Measurements from ENCODE around the gene OR8K3.

Gene OR8K3

GRCh38 chr11:56292154-56292553 lies 22.8 kb upstream of the OR8K3 start, which contains the start of gene OR8H1:
OR8H1 (minus strand) TSS chr11:56292254; CDS start chr11:56291062, 1,192 bp downstream.
- H3K4me3 ChIP-seq (ENCODE audit: low read length), result no peak within 1 kb of the TSS
- no peak for TF ChIP-seq EZH2phosphoT487 (IDR thresholded peaks at IDR 0.05; ENCODE audit: borderline replicate concordance, low read length)
- TF ChIP-seq, protein P1, sequence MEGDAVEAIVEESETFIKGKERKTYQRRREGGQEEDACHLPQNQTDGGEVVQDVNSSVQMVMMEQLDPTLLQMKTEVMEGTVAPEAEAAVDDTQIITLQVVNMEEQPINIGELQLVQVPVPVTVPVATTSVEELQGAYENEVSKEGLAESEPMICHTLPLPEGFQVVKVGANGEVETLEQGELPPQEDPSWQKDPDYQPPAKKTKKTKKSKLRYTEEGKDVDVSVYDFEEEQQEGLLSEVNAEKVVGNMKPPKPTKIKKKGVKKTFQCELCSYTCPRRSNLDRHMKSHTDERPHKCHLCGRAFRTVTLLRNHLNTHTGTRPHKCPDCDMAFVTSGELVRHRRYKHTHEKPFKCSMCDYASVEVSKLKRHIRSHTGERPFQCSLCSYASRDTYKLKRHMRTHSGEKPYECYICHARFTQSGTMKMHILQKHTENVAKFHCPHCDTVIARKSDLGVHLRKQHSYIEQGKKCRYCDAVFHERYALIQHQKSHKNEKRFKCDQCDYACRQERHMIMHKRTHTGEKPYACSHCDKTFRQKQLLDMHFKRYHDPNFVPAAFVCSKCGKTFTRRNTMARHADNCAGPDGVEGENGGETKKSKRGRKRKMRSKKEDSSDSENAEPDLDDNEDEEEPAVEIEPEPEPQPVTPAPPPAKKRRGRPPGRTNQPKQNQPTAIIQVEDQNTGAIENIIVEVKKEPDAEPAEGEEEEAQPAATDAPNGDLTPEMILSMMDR (IDR thresholded peaks at IDR 0.05; ENCODE audit: low read depth, low read length, poor library complexity, severe bottlenecking), result no peak
- H3K9me3 ChIP-seq (ENCODE audit: control insufficient read depth, insufficient read depth, low read length), result no peaks in the 10 kb centered on the region; the same call in 1 of the 2 replicates
- H3K27ac ChIP-seq (ENCODE audit: low read depth, low read length), result no peak within 1 kb of the TSS
- H3K79me2 ChIP-seq (ENCODE audit: control insufficient read depth, low read length), result no peaks in the 10 kb centered on the region
- H3K4me2 ChIP-seq (ENCODE audit: low read length), result no peak within 1 kb of the TSS
- H3K9me2 ChIP-seq (replicated peaks; ENCODE audit: control insufficient read depth, low read length), result no peaks in the 10 kb centered on the region
- H3K4me1 ChIP-seq (ENCODE audit: control insufficient read depth, low read length), result no peaks in the 10 kb centered on the region
- H3K27me3 ChIP-seq (ENCODE audit: control insufficient read depth, low read length), result no peaks in the 10 kb centered on the region
- H4K20me1 ChIP-seq (ENCODE audit: control insufficient read depth, insufficient read depth, low read depth, low read length), result no peaks in the 10 kb centered on the region
- H3K36me3 ChIP-seq (ENCODE audit: control insufficient read depth, low read length), result no peaks in the 10 kb centered on the region
- no peaks in the 10 kb centered on the region for H3F3A ChIP-seq (ENCODE audit: control insufficient read depth, insufficient read depth)

DNA sequence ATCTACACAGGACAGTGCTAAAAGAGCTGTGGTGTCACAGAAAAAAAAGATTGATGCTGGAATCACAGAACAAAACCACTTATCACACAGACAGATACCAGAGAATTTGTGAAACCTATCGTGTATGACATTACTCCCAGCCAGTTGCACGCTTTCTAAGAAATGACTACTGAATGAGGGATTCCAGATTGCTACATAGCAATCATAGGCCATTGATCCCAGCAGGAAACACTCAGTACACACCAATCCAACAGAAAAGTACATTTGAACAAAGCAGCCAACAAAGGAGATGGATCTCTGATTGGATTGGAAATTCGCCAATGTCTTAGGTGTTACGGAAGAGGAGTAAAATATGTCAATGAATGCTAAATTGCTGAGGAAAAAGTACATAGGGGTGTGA lies 18.0 kb upstream of the OR8K3 start:
- TF ChIP-seq, protein P1 (IDR thresholded peaks at IDR 0.05; ENCODE audit: low read depth, low read length, poor library complexity, severe bottlenecking), result no peak
- TF ChIP-seq EZH2phosphoT487 (IDR thresholded peaks at IDR 0.05; ENCODE audit: borderline replicate concordance, low read length), result no peak
- no peak overlapping the region for H3K27ac ChIP-seq (ENCODE audit: low read depth, low read length)

GRCh38 chr11:56307836-56308235 lies 7.1 kb upstream of the OR8K3 start:
- TF ChIP-seq, protein P1 (IDR thresholded peaks at IDR 0.05; ENCODE audit: low read depth, low read length, poor library complexity, severe bottlenecking), result no peak
- no peak for TF ChIP-seq EZH2phosphoT487 (IDR thresholded peaks at IDR 0.05; ENCODE audit: borderline replicate concordance, low read length)
- Histone ChIP-seq H3K79me2 (ENCODE audit: control insufficient read depth, low read length) (no peaks in the 10 kb centered on the region), H3K9me2 (replicated peaks; ENCODE audit: control insufficient read depth, low read length) (no peaks in the 10 kb centered on the region), H3F3A (ENCODE audit: control insufficient read depth, insufficient read depth) (no peaks in the 10 kb centered on the region), H3K27me3 (ENCODE audit: control insufficient read depth, low read length) (no peaks in the 10 kb centered on the region), H3K4me1 (ENCODE audit: control insufficient read depth, low read length) (no peaks in the 10 kb centered on the region), H3K9me3 (ENCODE audit: control insufficient read depth, insufficient read depth, low read length) (0 out of 2 replicates have a peak, but pooled peaks cover 6% of the 10 kb centered on the region), H3K4me3 (ENCODE audit: low read length) (no peak overlapping the region), H3K27ac (ENCODE audit: low read depth, low read length) (no peak overlapping the region), H3K36me3 (ENCODE audit: control insufficient read depth, low read length) (no peaks in the 10 kb centered on the region), H3K4me2 (ENCODE audit: low read length) (no peak overlapping the region), H4K20me1 (ENCODE audit: control insufficient read depth, insufficient read depth, low read depth, low read length) (no peaks in the 10 kb centered on the region)

More for the DNA sequence above, 18.0 kb upstream of the OR8K3 start:
- Histone ChIP-seq H3K9me3 (ENCODE audit: control insufficient read depth, insufficient read depth, low read length) (no peaks in the 10 kb centered on the region), H3K36me3 (ENCODE audit: control insufficient read depth, low read length) (no peaks in the 10 kb centered on the region), H3K9me2 (replicated peaks; ENCODE audit: control insufficient read depth, low read length) (no peaks in the 10 kb centered on the region), H3F3A (ENCODE audit: control insufficient read depth, insufficient read depth) (no peaks in the 10 kb centered on the region), H3K4me2 (ENCODE audit: low read length) (no peak overlapping the region), H3K4me1 (ENCODE audit: control insufficient read depth, low read length) (no peaks in the 10 kb centered on the region), H3K79me2 (ENCODE audit: control insufficient read depth, low read length) (no peaks in the 10 kb centered on the region), H3K27me3 (ENCODE audit: control insufficient read depth, low read length) (no peaks in the 10 kb centered on the region), H4K20me1 (ENCODE audit: control insufficient read depth, insufficient read depth, low read depth, low read length) (no peaks in the 10 kb centered on the region), H3K4me3 (ENCODE audit: low read length) (no peak overlapping the region)

Data from DOHH2 (cell line).